GM18508 (cell line): ENCODE data around the gene UHRF1.
"Not testable (repeated sequence)": the region's sequence is repeated elsewhere in the genome, so short reads cannot be mapped to it uniquely, and the experiment has no call there.

Source experiments
- ATAC-seq: cut with Tn5 transposase; IDR thresholded peaks from one replicate; pipeline ENCODE4 v1.9.1; 2021; ENCODE audit warnings: moderate number of reproducible peaks; ENCODE audit not compliant: insufficient read depth, unreplicated experiment

UHRF1 gene

DNA sequence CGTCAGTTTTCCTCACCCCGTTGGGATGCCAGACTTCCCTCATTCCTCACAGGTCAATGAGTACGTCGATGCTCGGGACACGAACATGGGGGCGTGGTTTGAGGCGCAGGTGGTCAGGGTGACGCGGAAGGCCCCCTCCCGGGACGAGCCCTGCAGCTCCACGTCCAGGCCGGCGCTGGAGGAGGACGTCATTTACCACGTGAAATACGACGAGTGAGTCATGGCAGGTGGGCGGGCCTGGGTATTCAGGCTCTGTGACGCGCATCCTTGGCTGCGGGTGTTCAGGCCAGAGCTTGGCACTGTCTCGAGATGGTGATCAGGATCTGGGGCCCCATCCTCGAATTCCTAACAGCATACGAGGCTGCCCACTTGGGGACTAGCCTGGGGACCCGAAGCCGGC lies 21.4 kb downstream of the UHRF1 start:
- no peak for ATAC-seq

DNA sequence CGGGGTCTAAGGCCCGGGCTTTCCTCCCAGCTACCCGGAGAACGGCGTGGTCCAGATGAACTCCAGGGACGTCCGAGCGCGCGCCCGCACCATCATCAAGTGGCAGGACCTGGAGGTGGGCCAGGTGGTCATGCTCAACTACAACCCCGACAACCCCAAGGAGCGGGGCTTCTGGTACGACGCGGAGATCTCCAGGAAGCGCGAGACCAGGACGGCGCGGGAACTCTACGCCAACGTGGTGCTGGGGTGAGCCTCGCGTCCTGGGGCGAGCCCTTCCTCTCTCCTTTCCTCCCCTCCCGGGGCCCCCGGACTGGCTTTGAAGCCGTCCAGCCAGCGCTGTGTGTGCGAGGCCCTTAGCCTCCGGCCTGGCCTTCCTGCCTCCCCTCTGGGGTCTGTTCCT lies 23.4 kb downstream of the UHRF1 start:
- ATAC-seq = no peak

DNA sequence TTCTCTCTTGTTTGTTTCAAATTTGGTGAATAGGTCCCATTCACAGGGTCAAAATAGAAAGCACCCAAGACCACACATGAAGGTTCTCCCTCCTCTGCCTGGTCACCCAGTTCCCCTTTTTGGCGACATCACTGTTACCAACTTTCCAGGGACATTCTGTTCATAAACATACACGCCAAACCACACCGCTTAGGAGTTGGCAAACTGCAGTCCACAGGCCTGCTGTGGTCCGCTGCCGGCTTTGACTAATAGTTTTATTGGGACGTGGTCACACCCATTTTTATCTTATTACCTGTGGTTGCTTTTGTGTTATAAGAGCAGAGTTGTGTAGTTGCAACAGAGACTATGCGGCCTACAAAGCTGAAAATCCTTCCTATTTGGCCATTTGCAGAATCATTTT lies 24.2 kb downstream of the UHRF1 start:
- ATAC-seq = no peak

DNA sequence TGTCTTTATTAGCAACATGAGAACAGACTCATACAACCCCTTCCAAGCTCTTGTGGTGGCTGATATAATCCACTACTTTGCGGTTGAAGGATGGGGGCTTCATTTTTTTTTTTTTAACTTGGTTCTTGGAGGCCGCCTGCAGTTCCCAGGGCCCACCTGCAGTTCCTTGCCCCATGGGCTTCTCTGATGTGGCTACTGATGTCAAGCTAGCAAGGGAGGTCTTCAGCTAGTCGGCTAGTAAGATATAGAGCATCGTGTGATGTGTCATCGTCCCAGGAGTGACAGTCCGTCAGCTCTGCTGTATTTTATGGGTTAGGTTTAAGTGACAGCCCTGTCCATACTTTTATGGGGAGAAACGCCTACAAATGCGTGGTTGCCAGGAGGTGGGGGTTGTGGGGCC lies 26.1 kb downstream of the UHRF1 start:
- ATAC-seq = no peak

DNA sequence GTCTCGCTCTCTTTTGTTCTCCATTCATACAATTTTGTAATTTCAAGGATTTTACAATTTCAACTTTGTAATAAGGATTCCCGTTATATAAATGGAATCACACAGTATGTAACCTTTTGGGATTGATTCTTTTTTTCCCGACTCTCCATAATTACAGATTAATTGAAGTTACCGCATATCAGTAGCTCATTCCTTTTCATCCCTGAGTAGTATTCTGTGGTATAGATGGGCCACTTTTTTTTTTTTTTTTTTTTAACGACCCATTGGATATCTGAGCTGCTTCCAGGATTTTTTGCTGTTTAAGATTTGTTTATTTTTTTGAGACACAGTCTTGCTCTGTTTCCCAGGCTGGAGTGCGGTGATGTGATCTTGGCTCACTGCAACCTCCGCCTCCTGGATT lies 27.8 kb downstream of the UHRF1 start:
- ATAC-seq = no peak

DNA sequence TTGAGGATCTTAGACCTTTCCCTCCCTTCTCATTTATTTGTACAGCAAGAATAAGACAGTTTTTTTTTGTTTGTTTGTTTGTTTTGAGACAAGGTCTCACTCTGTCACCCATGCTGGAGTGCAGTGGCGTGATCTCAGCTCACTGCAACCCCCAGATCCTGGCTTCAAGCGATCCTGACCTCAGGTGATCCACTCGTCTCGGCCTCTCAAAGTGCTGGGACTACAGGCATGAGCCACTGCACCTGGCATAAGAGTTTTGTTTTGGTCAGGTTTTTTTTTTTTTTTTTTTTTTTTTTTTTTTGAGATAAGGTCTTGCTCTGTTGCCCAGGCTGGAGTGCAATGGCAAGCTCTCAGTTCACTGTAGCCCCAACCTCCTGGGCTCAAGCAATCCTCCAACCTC lies 29.2 kb downstream of the UHRF1 start:
- not testable (repeated sequence) for ATAC-seq

DNA sequence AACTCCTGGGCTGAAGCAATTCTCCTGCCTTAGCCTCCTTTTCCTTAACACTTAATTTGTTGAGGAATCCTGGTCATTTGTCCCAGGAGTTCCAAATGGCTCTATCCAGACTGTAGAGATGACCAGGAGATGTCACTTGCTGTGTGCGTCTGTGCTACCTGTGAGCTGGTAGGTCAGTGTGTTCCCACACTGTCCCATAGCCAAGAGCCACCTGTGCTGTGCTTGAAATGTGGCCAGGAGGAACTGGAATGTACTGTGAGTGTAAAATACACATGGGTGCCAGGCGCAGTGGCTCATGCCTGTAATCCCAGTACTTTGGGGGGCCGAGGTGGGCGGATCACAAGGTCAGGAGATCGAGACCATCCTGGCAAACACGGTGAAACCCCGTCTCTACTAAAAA lies 30.2 kb downstream of the UHRF1 start:
- no peak for ATAC-seq

DNA sequence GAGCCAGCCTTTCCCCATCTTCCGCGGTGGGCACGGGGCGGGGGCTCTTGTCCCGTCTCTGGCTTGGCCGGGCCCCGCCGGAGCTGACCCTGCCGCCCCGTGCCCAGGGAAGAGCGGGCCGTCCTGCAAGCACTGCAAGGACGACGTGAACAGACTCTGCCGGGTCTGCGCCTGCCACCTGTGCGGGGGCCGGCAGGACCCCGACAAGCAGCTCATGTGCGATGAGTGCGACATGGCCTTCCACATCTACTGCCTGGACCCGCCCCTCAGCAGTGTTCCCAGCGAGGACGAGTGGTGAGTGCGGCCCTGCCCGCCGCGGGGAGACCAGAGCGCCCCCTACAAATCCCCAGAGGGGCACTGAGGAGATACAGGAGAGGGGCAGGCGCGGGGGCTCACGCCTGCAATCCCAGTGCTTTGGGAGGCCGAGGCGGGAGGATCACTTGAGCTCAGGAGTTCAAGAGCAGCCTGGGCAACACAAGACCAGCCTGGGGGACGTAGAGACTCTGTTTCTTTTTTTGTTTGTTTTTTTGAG lies 32.4 kb downstream of the UHRF1 start:
- not testable (repeated sequence) for ATAC-seq

DNA sequence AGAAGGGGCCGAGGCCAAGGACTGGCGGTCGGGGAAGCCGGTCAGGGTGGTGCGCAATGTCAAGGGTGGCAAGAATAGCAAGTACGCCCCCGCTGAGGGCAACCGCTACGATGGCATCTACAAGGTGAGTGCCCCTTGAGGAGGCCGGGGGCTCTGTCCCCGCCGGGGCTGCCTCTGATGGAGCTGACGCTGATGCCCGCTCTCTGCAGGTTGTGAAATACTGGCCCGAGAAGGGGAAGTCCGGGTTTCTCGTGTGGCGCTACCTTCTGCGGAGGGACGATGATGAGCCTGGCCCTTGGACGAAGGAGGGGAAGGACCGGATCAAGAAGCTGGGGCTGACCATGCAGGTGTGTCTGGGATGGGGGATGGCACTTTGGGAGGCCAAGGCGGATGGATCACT lies 41.3 kb downstream of the UHRF1 start:
- not testable (repeated sequence) for ATAC-seq

DNA sequence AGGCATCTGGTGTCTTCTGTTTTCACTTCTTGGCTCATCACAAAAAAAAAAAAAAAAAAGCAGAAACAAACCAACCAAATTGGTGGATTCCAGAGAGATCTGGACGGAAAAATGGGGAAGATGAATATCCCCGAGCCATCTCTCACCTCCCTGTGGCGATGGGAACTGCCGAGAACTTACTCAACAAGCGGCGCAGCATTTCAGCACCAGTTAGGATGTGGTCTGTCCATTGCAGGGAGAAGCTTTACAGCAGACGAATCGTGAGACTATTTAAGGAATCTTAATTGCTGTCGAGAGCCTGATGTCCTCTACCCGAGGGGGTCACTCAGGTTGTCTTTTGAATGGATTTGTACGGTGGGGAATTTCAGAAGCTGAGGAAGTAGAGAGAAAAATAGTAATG lies 42.4 kb downstream of the UHRF1 start:
- ATAC-seq = no peak

DNA sequence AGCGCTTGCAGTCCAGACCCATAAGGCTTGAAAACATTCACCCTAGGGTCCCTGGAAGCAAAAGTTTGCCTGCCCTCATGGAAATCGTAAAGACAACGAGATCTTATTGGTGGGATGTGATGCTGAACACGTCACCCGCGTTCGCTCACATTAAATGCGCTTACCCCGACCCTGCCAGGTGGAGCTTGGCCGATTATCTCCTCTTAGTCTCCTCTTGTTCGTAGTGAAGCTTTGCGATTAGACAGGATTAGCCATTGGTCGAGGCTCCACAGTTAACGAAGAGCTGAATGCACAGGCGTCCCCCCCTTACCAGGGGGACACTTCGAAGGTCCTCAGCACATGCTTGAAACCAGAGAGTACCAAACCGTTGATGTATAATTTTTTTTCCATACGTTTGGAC lies 43.6 kb downstream of the UHRF1 start:
- ATAC-seq = no peak

DNA sequence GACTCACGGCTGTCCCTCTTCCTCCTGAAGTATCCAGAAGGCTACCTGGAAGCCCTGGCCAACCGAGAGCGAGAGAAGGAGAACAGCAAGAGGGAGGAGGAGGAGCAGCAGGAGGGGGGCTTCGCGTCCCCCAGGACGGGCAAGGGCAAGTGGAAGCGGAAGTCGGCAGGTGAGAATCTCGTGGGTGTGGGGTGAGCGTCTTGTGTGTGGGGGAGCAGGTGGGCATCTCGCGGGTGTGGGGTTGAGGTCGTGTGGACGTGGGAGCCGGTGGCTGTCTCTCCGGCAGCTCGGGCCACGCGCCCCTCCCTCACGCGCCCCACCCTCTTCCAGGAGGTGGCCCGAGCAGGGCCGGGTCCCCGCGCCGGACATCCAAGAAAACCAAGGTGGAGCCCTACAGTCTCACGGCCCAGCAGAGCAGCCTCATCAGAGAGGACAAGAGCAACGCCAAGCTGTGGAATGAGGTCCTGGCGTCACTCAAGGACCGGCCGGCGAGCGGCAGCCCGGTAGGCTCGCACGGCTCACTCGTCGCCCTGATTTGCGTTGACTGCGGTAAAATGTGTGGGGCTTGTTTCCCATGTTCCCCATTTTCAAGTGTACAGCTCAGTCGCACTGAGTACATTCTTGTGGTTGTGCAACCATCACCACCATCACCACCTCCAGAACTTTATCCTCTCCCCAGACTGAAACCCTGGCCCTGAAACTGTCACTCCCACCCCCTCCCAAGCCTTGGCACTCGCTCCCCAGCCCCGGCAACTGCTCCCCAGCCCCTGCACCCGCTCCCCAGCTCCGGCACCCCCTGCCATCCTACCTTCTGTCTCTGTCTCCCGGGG lies 45.2 kb downstream of the UHRF1 start:
- ATAC-seq = not testable (repeated sequence)

DNA sequence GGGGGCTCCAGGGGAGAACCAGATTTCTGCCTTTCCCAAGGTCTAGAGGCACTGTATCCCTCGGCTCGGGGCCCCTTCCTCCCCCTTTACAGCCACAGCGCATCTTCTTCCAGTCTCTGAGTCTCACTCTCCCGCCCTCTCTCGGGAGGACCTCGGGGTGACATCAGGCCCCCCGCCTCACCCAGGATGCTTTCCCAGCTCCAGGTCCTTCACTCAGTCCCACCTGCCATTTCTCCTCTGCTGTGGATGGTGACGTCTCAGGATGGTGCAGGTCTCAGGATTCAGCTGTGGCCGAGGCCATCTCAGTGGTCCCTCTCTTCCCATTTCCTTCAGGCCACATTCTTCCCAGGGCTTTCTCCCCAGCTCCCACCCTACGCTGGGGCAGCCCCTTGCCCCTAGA lies 46.0 kb downstream of the UHRF1 start:
- ATAC-seq = no peak

DNA sequence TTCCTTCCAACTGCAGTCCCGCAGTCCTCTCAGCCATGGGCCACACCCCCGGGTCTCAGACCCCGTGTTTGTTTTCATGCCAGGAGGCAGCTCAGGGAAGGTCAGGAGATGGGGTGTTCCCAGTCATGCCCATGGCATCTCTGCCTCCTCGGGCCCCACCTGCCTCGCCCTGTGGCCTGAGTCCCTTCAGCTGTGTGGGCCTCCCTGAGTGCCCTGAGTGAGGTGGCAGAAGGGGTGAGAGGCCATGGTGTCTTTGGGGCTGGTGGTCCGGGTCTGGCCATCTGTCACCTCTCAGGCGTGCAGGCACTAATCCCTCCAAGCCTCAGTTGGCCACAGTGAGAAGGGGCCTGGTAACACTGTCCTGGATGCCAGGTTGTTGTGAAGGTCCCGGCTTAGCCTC lies 48.7 kb downstream of the UHRF1 start:
- no peak for ATAC-seq

DNA sequence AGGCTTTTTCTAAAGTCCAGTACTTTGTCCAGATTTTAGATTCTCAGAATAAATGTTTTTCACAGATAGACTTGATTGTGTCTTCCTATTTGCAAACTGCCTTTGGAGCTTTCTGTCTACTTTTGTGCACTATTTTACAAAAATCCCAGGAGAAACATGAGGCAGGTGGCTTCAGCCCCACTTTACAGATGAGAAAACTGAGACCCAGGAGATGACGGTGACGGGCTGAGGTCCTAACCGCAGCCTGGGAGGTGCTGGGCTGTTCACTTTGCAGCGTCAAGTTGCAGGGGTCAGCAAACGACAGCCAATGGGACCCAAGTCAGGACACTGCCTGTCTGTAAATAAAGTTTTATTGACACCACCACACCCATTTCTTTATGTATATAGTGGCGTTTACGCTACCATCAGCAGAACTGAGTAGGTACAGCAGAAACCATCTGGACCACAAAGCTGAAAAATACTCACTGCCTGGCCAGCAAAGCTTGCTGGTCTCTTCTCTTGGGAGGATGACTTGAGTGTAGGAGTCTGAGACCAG lies 52.9 kb downstream of the UHRF1 start:
- ATAC-seq = no peak

DNA sequence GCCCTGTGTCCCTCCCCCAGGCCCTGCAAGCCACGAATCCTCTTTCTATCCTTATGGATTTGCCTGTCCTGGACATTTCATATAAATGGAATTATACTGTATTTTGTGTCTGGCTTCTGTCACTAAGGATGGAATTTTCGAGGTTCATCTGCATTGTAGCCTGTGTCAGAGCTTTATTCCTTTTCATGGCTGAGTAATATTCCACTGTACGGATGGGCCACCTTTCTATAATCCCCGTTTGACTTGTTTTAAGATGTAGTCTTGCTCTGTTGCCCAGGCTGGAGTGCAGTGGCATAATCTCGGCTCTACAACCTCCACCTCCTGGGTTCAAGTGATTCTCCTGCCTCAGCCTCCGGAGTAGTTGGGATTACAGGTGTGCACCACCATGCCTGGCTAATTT lies 55.8 kb downstream of the UHRF1 start:
- ATAC-seq = no peak

DNA sequence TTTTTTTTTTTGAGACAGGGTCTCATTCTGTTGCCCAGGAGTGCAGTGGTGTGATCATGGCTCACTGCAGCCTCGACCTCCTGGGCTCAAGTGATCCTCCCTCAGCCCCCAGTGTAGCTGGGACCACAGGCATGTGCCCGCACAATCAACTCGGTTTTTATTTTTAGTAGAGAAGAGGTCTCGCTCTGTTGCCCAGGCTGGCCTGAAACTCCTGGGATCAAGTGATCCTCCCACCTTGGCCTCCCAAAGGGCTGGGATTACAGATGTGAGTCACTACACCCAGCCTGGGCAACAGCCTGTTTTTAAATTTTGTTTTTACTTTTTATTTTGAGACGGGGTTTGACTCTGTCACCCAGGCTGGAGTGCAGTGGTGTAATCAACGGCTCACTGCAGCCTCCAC lies 57.3 kb downstream of the UHRF1 start:
- no peak for ATAC-seq

DNA sequence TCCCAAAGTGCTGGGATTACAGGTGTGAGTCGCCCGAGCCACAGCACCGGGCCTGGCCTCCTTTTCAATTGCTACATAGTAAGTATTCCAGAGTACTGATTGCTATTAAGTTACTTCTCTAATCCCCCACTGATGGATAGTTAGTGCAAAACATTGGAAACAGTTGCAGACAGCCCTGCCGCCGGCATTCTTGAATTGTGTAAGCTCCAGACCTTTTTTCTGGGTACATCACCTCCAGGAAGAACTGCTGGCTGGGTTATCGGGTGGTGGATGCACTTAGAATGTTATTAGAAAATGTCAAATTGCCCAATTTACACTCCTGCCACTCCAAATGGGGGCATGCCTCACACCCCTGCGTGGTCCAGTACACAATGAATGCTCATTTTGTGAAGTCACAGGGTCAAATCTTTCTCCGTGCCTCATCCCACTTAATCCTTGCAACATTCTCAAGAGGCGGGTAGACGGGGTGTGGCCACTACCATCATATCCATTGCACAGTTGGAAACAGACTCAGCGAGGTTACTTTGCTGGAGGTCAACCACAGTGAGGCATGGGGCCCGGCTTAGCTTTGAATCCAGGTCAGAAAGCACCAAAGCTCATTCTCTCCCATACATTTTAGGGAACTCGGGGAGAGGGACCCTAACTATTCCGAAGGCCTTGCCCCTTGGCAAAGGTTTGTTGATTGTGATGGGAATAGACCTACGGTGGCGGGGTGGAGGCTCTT lies 58.6 kb downstream of the UHRF1 start:
- no peak for ATAC-seq

DNA sequence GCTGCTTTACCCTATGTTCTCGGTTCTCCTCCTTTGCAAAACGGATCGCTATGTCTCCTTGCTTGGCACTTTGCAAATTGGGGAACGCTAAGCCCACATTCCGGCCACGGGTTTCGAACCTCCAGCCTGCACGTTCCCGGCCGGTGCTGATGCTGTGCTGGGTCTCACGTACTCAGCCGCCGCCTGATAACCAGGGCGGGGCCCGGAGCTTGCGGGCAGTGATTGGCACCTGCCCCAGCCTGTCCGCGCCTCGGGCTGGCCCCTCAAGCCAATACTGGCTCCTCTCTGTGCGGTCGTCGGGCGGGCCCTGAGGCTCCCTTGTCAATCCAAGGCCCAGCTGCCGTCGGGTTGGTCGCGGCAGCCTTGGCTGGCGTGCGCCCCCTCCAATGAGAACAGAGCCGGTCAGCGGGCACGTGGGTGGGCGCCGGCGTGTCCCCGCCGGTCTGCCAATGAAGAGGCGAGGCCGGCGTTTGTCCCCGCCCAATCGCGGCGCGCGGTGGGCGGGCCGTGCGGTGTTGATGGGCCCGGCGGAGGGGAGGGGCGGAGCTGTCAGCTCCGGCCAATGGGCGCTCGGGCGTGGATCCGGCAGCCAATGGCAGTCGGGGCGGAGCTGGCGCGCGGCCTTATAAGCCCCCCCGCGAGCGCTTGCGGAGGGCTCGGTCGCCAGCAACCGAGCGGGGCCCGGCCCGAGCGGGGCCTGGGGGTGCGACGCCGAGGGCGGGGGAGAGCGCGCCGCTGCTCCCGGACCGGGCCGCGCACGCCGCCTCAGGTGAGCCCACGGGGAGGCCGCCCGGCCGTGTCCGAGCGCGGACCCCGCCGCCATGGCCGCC lies 59.4 kb downstream of the UHRF1 start, which contains the start of gene KDM4B:
Gene KDM4B, plus strand, starts transcription at position 652 of the 830 bp plus-strand sequence. CDS start 63,778 bp downstream, outside the sequence.
- peak; percentile 81 for ATAC-seq

DNA sequence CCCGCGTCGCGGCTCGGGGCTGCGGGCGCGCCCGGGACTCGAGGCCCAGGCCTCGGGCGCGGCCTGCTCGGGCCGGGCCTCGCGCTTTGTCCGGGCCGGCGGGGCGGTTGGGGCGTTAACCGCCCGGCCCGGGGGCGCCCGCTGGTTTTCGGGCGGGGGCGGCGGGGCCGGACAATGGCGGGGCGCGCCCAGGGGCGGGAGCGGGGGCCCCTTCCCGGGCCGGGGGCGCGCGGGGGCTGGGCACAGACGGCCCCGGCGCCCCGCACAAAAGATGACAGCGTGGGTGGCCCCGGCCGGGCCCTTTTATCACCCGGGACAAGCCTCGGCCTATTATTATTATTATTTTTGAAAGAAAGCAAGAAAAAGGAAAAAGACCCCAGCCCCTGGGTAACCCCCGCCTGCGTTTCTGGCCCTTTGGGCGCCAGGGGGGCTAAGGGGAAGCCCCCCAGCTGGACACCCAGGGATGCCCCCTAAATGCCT lies 60.0 kb downstream of the UHRF1 start:
- ATAC-seq = no peak
